ENCODE results near the gene RLF.

The RLF gene

GRCh38 chr1:40276122-40276521, 114.9 kb downstream of the RLF start:
- H3K27me3 ChIP-seq (ENCODE audit: insufficient read depth, low read length, poor library complexity), result no peaks in the 10 kb centered on the region
- H3K9ac ChIP-seq (ENCODE audit: low read depth, low read length), result no peak overlapping the region
- no peaks in the 10 kb centered on the region for H3K9me3 ChIP-seq (ENCODE audit: insufficient read depth, low read length, severe bottlenecking)
- H4K20me1 ChIP-seq (ENCODE audit: insufficient read depth, low read length), result no peaks in the 10 kb centered on the region
- no peak overlapping the region for H3K27ac ChIP-seq (ENCODE audit: low read length)
- DNase-seq, result no peak
- no peak for TF ChIP-seq CTCF (IDR thresholded peaks at IDR 0.05; ENCODE audit: borderline replicate concordance, extremely low read depth, low read length, poor library complexity, severe bottlenecking)
- 0 out of 2 replicates have a peak, but pooled peaks cover 3% of the 10 kb centered on the region for H3K79me2 ChIP-seq (ENCODE audit: insufficient read depth, low read length)
- H3K36me3 ChIP-seq (ENCODE audit: insufficient read depth, low read length), result peaks cover 63% of the 10 kb centered on the region
- ATAC-seq (ENCODE audit: insufficient read depth, low read depth), result no peak
- no peak overlapping the region for H3K4me2 ChIP-seq (ENCODE audit: insufficient read depth, low read length)
- no peak overlapping the region for H3K4me3 ChIP-seq (ENCODE audit: low read depth in 1 of 2, low read length in 2 of 2)
- no peaks in the 10 kb centered on the region for H3K4me1 ChIP-seq (ENCODE audit: insufficient read depth, low read length)
- H2AFZ ChIP-seq (ENCODE audit: low read depth, low read length), result no peak overlapping the region

- H3K36me3 ChIP-seq (ENCODE audit: insufficient read depth, low read length), result peaks cover 44% of the 10 kb centered on the region
- no peak overlapping the region for H2AFZ ChIP-seq (ENCODE audit: low read depth, low read length)
- no peak overlapping the region for H3K4me3 ChIP-seq (ENCODE audit: low read depth in 1 of 2, low read length in 2 of 2)
- no peaks in the 10 kb centered on the region for H3K79me2 ChIP-seq (ENCODE audit: insufficient read depth, low read length)
- no peaks in the 10 kb centered on the region for H3K27me3 ChIP-seq (ENCODE audit: insufficient read depth, low read length, poor library complexity)
- H3K9ac ChIP-seq (ENCODE audit: low read depth, low read length), result no peak overlapping the region
- H3K9me3 ChIP-seq (ENCODE audit: insufficient read depth, low read length, severe bottlenecking), result no peaks in the 10 kb centered on the region
- ATAC-seq (ENCODE audit: insufficient read depth, low read depth), result no peak
- H3K4me2 ChIP-seq (ENCODE audit: insufficient read depth, low read length), result no peak overlapping the region
- H3K27ac ChIP-seq (ENCODE audit: low read length), result no peak overlapping the region
- TF ChIP-seq CTCF (IDR thresholded peaks at IDR 0.05; ENCODE audit: borderline replicate concordance, extremely low read depth, low read length, poor library complexity, severe bottlenecking) (no peak), EZH2 (IDR thresholded peaks at IDR 0.05; ENCODE audit: borderline replicate concordance, low read depth, low read length, severe bottlenecking) (no peak)
- no peak for DNase-seq
- no peaks in the 10 kb centered on the region for H3K4me1 ChIP-seq (ENCODE audit: insufficient read depth, low read length)
- no peaks in the 10 kb centered on the region for H4K20me1 ChIP-seq (ENCODE audit: insufficient read depth, low read length)
Observed at GRCh38 chr1:40281853-40282252, 120.7 kb downstream of the RLF start.

All from DND-41 (cell line).